Gastroesophageal sphincter (tissue), 4 donors: ENCODE measurements around the gene PXYLP1. TPM values are rescaled to one million over a fixed set of nuclear protein-coding genes. Genes with fewer than 3 reads are reported as not detected.

Experiments
- ATAC-seq: fragments of 150-250 bp; one replicate; pipeline ENCODE4 v1.9.1; 2016; ENCODE audit warnings: mild to moderate bottlenecking, moderate library complexity
- H3K27ac ChIP-seq, 4 donors: fragments of 200-600 bp; sonication (generic) in 3 of 4; 1 replicate in 3 of 4; 2 replicates in 1 of 4; pipeline ENCODE4 v1.5.1; 2016 to 2019
- H3K27me3 ChIP-seq: fragments of 200-600 bp; sonication (generic); one replicate; pipeline ENCODE4 v1.5.1; 2019
- H3K36me3 ChIP-seq, 2 donors: fragments of 200-600 bp; sonication (generic); one replicate each; pipeline ENCODE4 v1.5.1; 2019; ENCODE audit warnings: control low read depth in 1 of 2
- H3K4me1 ChIP-seq, 3 donors: fragments of 200-600 bp; sonication (generic); 1 replicate in 2 of 3; 2 replicates in 1 of 3; pipeline ENCODE4 v1.5.1; 2016 to 2019; ENCODE audit warnings: control low read depth in 2 of 3
- H3K4me3 ChIP-seq, 2 donors: fragments of 200-600 bp; sonication (generic); one replicate each; pipeline ENCODE4 v1.5.1; 2019; ENCODE audit warnings: mild to moderate bottlenecking in 1 of 2, moderate library complexity in 1 of 2
- H3K9me3 ChIP-seq, 3 donors: fragments of 200-600 bp; sonication (generic); one replicate each; pipeline ENCODE4 v1.5.1; 2017 to 2019; ENCODE audit warnings: control low read depth in 2 of 3
- CTCF ChIP-seq, 4 experiments: fragments of 200-600 bp in 2 of 4; fragments of 450-650 bp in 2 of 4; sonication (generic) in 1 of 4; IDR thresholded peaks; one replicate each; pipeline ENCODE4 v1.5.1; 2017 to 2019; ENCODE audit warnings: antibody characterized with exemption in 4 of 4, mild to moderate bottlenecking in 2 of 4, moderate library complexity in 2 of 4
- EP300 ChIP-seq: sonication (generic); formaldehyde crosslinking; IDR thresholded peaks from one replicate; pipeline ENCODE4 v1.6.1; 2017; ENCODE audit warnings: antibody characterized with exemption, mild to moderate bottlenecking
- POLR2A ChIP-seq, 2 donors: fragments of 450-650 bp; IDR thresholded peaks; one replicate each; pipeline ENCODE4 v1.6.1; 2017; ENCODE audit warnings: antibody characterized with exemption in 2 of 2, mild to moderate bottlenecking in 2 of 2, moderate library complexity in 1 of 2
- POLR2AphosphoS5 ChIP-seq: sonication (generic); formaldehyde crosslinking; IDR thresholded peaks from one replicate; pipeline ENCODE4 v1.6.1; 2017; ENCODE audit warnings: antibody characterized with exemption
- WGBS, 2 donors: methylation state at CpG; one replicate each; pipeline ENCODE4 v1.1.5; 2018; ENCODE audit warnings: low coverage in 1 of 2; 5-methylcytosine and 5-hydroxymethylcytosine counted together
- total RNA-seq, 4 donors: library from RNA; depleted of rRNA; stranded (reverse); fragments of >200 nt; gene quantifications; one replicate each; pipeline ENCODE4 v1.1.0, GENCODE V29; 2016

PXYLP1 gene
- total RNA-seq, 4 donors from 2014 or later = 6.5 to 16.9 (median 10.0) TPM

- no peak for TF ChIP-seq CTCF (IDR thresholded peaks at IDR 0.05)
- TF ChIP-seq POLR2AphosphoS5 = no peak
- Histone ChIP-seq H3K36me3 (no peaks in the 10 kb centered on the region), H3K4me1 (peaks cover 0 to 12% (median 6%) of the 10 kb centered on the region in 3 donors), H3K4me3 (no peak overlapping the region), H3K9me3 (no peaks in the 10 kb centered on the region), H3K27me3 (no peaks in the 10 kb centered on the region), H3K27ac (peak overlapping the region in 3 of 4 donors; percentile 7 to 60 (median 54))
- 82 to 83% methylated on average over 2 to 3 of the region's 5 CpGs for WGBS, 2 donors
- ATAC-seq = no peak
Measured at GRCh38 chr3:141332416-141332815, 100.8 kb downstream of the PXYLP1 start.

- H3K27me3 ChIP-seq = no peaks in the 10 kb centered on the region
- TF ChIP-seq EP300 (no peak), POLR2AphosphoS5 (no peak), POLR2A (IDR thresholded peaks at IDR 0.05) (no peak), CTCF (IDR thresholded peaks at IDR 0.05) (no peak)
- no peaks in the 10 kb centered on the region for H3K9me3 ChIP-seq
- no peaks in the 10 kb centered on the region for H3K36me3 ChIP-seq
- peaks cover 0 to 12% (median 6%) of the 10 kb centered on the region in 3 donors for H3K4me1 ChIP-seq
- no peak overlapping the region for H3K4me3 ChIP-seq
- no peak for ATAC-seq
- WGBS, 2 donors = 88 to 95% methylated on average over 3 of the region's 3 CpGs
- H3K27ac ChIP-seq = no peak overlapping the region
Measured at GRCh38 chr3:141333836-141334626, 102.4 kb downstream of the PXYLP1 start.

- H3K36me3 ChIP-seq = no peaks in the 10 kb centered on the region
- TF ChIP-seq POLR2AphosphoS5 (no peak), EP300 (no peak), CTCF (IDR thresholded peaks at IDR 0.05) (no peak), POLR2A (IDR thresholded peaks at IDR 0.05) (no peak)
- peaks cover 0 to 12% (median 6%) of the 10 kb centered on the region in 3 donors for H3K4me1 ChIP-seq
- WGBS, 2 donors = 88 to 90% methylated on average over 5 to 11 of the region's 11 CpGs
- H3K27ac ChIP-seq = no peak overlapping the region
- no peak overlapping the region for H3K4me3 ChIP-seq
- no peak for ATAC-seq
- H3K9me3 ChIP-seq = no peaks in the 10 kb centered on the region
- H3K27me3 ChIP-seq = no peaks in the 10 kb centered on the region
Measured at GRCh38 chr3:141334627-141335250, 103.1 kb downstream of the PXYLP1 start.

- H3K9me3 ChIP-seq = no peaks in the 10 kb centered on the region
- TF ChIP-seq EP300 = no peak
- TF ChIP-seq POLR2A (IDR thresholded peaks at IDR 0.05) = no peak
- no peak for TF ChIP-seq CTCF (IDR thresholded peaks at IDR 0.05)
- TF ChIP-seq POLR2AphosphoS5 = no peak
- H3K27ac ChIP-seq = no peak overlapping the region
- H3K27me3 ChIP-seq = no peaks in the 10 kb centered on the region
- WGBS, 2 donors = 62 to 70% methylated on average over 2 of the region's 2 CpGs
- no peak overlapping the region for H3K4me3 ChIP-seq
- H3K36me3 ChIP-seq = no peaks in the 10 kb centered on the region
- peaks cover 0 to 12% (median 6%) of the 10 kb centered on the region in 3 donors for H3K4me1 ChIP-seq
- ATAC-seq = no peak
Measured at GRCh38 chr3:141335531-141336061, 104.0 kb downstream of the PXYLP1 start.
